Measurements from ENCODE around the gene PGBD1.

- TF ChIP-seq POLR2AphosphoS5 (IDR thresholded peaks at IDR 0.05; ENCODE audit: low read depth, low read length), result no peak
- no peak for TF ChIP-seq POLR2A (IDR thresholded peaks at IDR 0.05; ENCODE audit: low read depth, low read length)
- no peak for TF ChIP-seq SPI1 (IDR thresholded peaks at IDR 0.05; ENCODE audit: low read depth, low read length)
- TF ChIP-seq TAF1 (IDR thresholded peaks at IDR 0.05; ENCODE audit: low read depth, low read length), result no peak
- TF ChIP-seq POU2F2 (IDR thresholded peaks at IDR 0.05; ENCODE audit: low read depth, low read length), result no peak
- no peak for TF ChIP-seq PAX5 (IDR thresholded peaks at IDR 0.05; ENCODE audit: insufficient read depth, low read length, severe bottlenecking)
Measured at GRCh38 chr6:28248916-28249315, 32.5 kb upstream of the PGBD1 start.

Data from GM12891 (cell line).